RWPE2 (cell line): Measurements from ENCODE around the gene HAVCR2.

Source experiments
- ATAC-seq: fragments of 200-7000 bp; cut with Tn5 transposase; 3 replicates; pipeline ENCODE4 v1.9.1; 2021; ENCODE audit warnings: low read depth
- DNase-seq: peaks from one replicate; pipeline ENCODE4 v3.0.0-alpha.2; 2020; ENCODE audit warnings: low spot score
- H3K27ac ChIP-seq: fragments of 450-650 bp; 2 replicates; pipeline ENCODE4 v1.5.1; 2017; ENCODE audit warnings: mild to moderate bottlenecking; ENCODE audit not compliant: poor library complexity, severe bottlenecking
- H3K27me3 ChIP-seq: fragments of 250-450 bp; sonication (Bioruptor Pico); 2 replicates; pipeline ENCODE4 v1.5.1; 2021; ENCODE audit warnings: mild to moderate bottlenecking, moderate library complexity; ENCODE audit not compliant: insufficient read depth, poor library complexity, severe bottlenecking
- H3K36me3 ChIP-seq: fragments of 250-450 bp; sonication (Bioruptor Pico); 2 replicates; pipeline ENCODE4 v1.5.1; 2020; ENCODE audit warnings: low read depth, mild to moderate bottlenecking, moderate library complexity
- H3K4me1 ChIP-seq: fragments of 250-450 bp; sonication (Bioruptor Pico); 2 replicates; pipeline ENCODE4 v1.5.1; 2021; ENCODE audit warnings: mild to moderate bottlenecking, moderate library complexity; ENCODE audit not compliant: insufficient read depth, poor library complexity, severe bottlenecking
- H3K4me3 ChIP-seq: fragments of 250-450 bp; sonication (Bioruptor Pico); 2 replicates; pipeline ENCODE4 v1.5.1; 2021; ENCODE audit warnings: mild to moderate bottlenecking, moderate library complexity; ENCODE audit not compliant: severe bottlenecking
- H3K9me3 ChIP-seq: fragments of 250-450 bp; sonication (Bioruptor Pico); 2 replicates; pipeline ENCODE4 v1.5.1; 2021; ENCODE audit warnings: mild to moderate bottlenecking, moderate library complexity; ENCODE audit not compliant: severe bottlenecking
- CTCF ChIP-seq: fragments of 450-650 bp; IDR thresholded peaks from one replicate; pipeline ENCODE4 v1.5.1; 2017; ENCODE audit warnings: mild to moderate bottlenecking, moderate library complexity; ENCODE audit not compliant: poor library complexity, severe bottlenecking

HAVCR2 gene

GRCh38 chr5:157108976-157109375 is at the start of gene HAVCR2:
Gene HAVCR2 (minus strand): TSS chr5:157109044. CDS start chr5:157108983, 61 bp downstream.
- H3K27me3 ChIP-seq = no peaks in the 10 kb centered on the region
- no peak within 1 kb of the TSS for H3K4me3 ChIP-seq
- no peak for TF ChIP-seq CTCF
- no peaks in the 10 kb centered on the region for H3K4me1 ChIP-seq
- H3K36me3 ChIP-seq = no peaks in the 10 kb centered on the region
- no peak; the same call in 2 of the 3 replicates for ATAC-seq
- DNase-seq = no peak
- H3K9me3 ChIP-seq = no peaks in the 10 kb centered on the region
- no peak within 1 kb of the TSS for H3K27ac ChIP-seq

- ATAC-seq = no peak
- Histone ChIP-seq H3K27me3 (peaks cover 4% of the 10 kb centered on the region), H3K4me1 (no peaks in the 10 kb centered on the region), H3K36me3 (no peaks in the 10 kb centered on the region), H3K4me3 (no peak overlapping the region), H3K27ac (no peak overlapping the region), H3K9me3 (no peaks in the 10 kb centered on the region)
- DNase-seq = no peak
- TF ChIP-seq CTCF = no peak
These were observed 48.5 kb upstream of the HAVCR2 start for GRCh38 chr5:157157293-157157891.

- no peak overlapping the region for H3K4me3 ChIP-seq
- H3K9me3 ChIP-seq = no peaks in the 10 kb centered on the region
- DNase-seq (no peak), ATAC-seq (no peak)
- TF ChIP-seq CTCF = no peak
- H3K4me1 ChIP-seq = no peaks in the 10 kb centered on the region
- H3K36me3 ChIP-seq = no peaks in the 10 kb centered on the region
- H3K27me3 ChIP-seq = peaks cover 4% of the 10 kb centered on the region
- no peak overlapping the region for H3K27ac ChIP-seq
These were observed 46.5 kb upstream of the HAVCR2 start for GRCh38 chr5:157155297-157155696.

GRCh38 chr5:157150995-157151394 is 42.2 kb upstream of the HAVCR2 start:
- no peak for TF ChIP-seq CTCF
- no peak overlapping the region for H3K27ac ChIP-seq

More at GRCh38 chr5:157150995-157151394, 42.2 kb upstream of the HAVCR2 start:
- DNase-seq = no peak
- Histone ChIP-seq H3K36me3 (no peaks in the 10 kb centered on the region), H3K4me3 (no peak overlapping the region), H3K9me3 (no peaks in the 10 kb centered on the region), H3K4me1 (no peaks in the 10 kb centered on the region), H3K27me3 (peaks cover 4% of the 10 kb centered on the region)
- ATAC-seq = no peak; the same call in 2 of the 3 replicates
